Measurements from ENCODE around the gene MAP2K5.

The MAP2K5 gene

DNA sequence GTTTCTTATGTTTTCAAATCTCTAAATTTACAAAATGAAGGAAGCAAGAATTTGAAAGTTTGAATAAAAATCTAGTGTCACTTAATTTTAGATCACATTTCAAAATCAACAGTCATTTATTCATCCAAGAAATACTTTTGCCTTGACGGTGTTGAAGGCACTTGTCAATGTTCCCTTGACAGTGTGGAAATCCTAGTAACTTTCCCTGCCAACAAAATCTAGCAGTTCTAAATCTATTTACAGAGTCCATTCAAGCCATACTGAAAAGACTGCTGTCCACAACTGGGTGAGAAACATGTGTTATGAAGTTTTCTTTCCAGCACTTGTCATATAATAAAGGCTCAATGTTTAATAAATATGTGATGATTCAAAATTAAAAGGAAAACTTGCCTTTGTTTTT, 8.6 kb upstream of the MAP2K5 start:
- H3K4me3 ChIP-seq (replicated peaks; ENCODE audit: low read depth, low read length): no peak overlapping the region
- no peak for TF ChIP-seq CTCF (IDR thresholded peaks at IDR 0.05; ENCODE audit: low read depth, low read length, missing control alignments)
- no peak for DNase-seq (ENCODE audit: extremely low read depth, low read depth)

GRCh38 chr15:67534360-67534759, 8.1 kb upstream of the MAP2K5 start:
- no peak for TF ChIP-seq CTCF (IDR thresholded peaks at IDR 0.05; ENCODE audit: low read depth, low read length, missing control alignments)
- no peak overlapping the region for H3K4me3 ChIP-seq (replicated peaks; ENCODE audit: low read depth, low read length)
- no peak for DNase-seq (ENCODE audit: extremely low read depth, low read depth)

- no peak for TF ChIP-seq CTCF (IDR thresholded peaks at IDR 0.05; ENCODE audit: low read depth, low read length, missing control alignments)
- no peak overlapping the region for H3K4me3 ChIP-seq (replicated peaks; ENCODE audit: low read depth, low read length)
- no peak for DNase-seq (ENCODE audit: extremely low read depth, low read depth)
These were observed 4.7 kb upstream of the MAP2K5 start for GRCh38 chr15:67537771-67538170.

GRCh38 chr15:67543348-67543718, 830 bp downstream of the MAP2K5 start:
- H3K4me3 ChIP-seq (replicated peaks; ENCODE audit: low read depth, low read length): peak overlapping the region; percentile 70
- TF ChIP-seq CTCF (IDR thresholded peaks at IDR 0.05; ENCODE audit: low read depth, low read length, missing control alignments): no peak
- no peak for DNase-seq (ENCODE audit: extremely low read depth, low read depth)

DNA sequence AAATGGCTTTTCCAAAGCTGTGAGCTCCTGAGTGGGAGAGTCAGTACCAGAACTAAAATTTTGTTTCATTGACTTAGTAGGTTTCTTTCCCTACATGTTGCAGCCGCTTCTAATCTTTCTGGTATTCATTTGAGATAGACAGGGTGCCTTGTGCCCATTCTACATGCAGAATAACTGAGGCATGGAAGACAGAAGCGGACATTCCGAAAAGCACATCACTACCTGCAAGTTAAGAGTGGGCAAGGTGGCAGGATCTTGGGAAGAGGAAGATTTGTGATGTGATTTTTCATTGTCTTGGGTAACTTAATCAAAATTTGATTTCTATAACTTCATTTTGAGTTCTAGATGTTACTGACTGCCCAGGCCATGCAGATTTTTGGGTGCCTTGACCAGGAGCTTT, 2.0 kb downstream of the MAP2K5 start:
- no peak for TF ChIP-seq CTCF (IDR thresholded peaks at IDR 0.05; ENCODE audit: low read depth, low read length, missing control alignments)
- no peak overlapping the region for H3K4me3 ChIP-seq (replicated peaks; ENCODE audit: low read depth, low read length)

GRCh38 chr15:67545864-67546263, 3.4 kb downstream of the MAP2K5 start:
- no peak for DNase-seq (ENCODE audit: extremely low read depth, low read depth)
- no peak overlapping the region for H3K4me3 ChIP-seq (replicated peaks; ENCODE audit: low read depth, low read length)
- TF ChIP-seq CTCF (IDR thresholded peaks at IDR 0.05; ENCODE audit: low read depth, low read length, missing control alignments): no peak

More for the DNA sequence above, 2.0 kb downstream of the MAP2K5 start:
- no peak for DNase-seq (ENCODE audit: extremely low read depth, low read depth)

GRCh38 chr15:67547064-67547463, 4.6 kb downstream of the MAP2K5 start:
- TF ChIP-seq CTCF (IDR thresholded peaks at IDR 0.05; ENCODE audit: low read depth, low read length, missing control alignments): no peak
- H3K4me3 ChIP-seq (replicated peaks; ENCODE audit: low read depth, low read length): no peak overlapping the region
- DNase-seq (ENCODE audit: extremely low read depth, low read depth): no peak
